Measurements from ENCODE around the gene GLIPR2.

GLIPR2 gene

GRCh38 chr9:36143245-36143641 is 6.7 kb downstream of the GLIPR2 start:
- no peak for DNase-seq (ENCODE audit: low read depth)
- no peak overlapping the region for H3K4me3 ChIP-seq (ENCODE audit: low read depth, low read length)
- no peak for TF ChIP-seq CTCF (conservative IDR thresholded peaks at IDR 0.05; ENCODE audit: low read depth, low read length)

- TF ChIP-seq CTCF (conservative IDR thresholded peaks at IDR 0.05; ENCODE audit: low read depth, low read length), result no peak
- no peak for DNase-seq (ENCODE audit: low read depth)
- H3K4me3 ChIP-seq (ENCODE audit: low read depth, low read length), result no peak overlapping the region
Measured at GRCh38 chr9:36144309-36145232, 8.0 kb downstream of the GLIPR2 start.

- H3K4me3 ChIP-seq (ENCODE audit: low read depth, low read length), result no peak overlapping the region
- no peak for TF ChIP-seq CTCF (conservative IDR thresholded peaks at IDR 0.05; ENCODE audit: low read depth, low read length)
- no peak for DNase-seq (ENCODE audit: low read depth)
Measured at GRCh38 chr9:36145970-36146369, 9.4 kb downstream of the GLIPR2 start.

- no peak for TF ChIP-seq CTCF (conservative IDR thresholded peaks at IDR 0.05; ENCODE audit: low read depth, low read length)
- no peak overlapping the region for H3K4me3 ChIP-seq (ENCODE audit: low read depth, low read length)
- no peak for DNase-seq (ENCODE audit: low read depth)
Measured at GRCh38 chr9:36146651-36147050, 10.1 kb downstream of the GLIPR2 start.

- no peak overlapping the region for H3K4me3 ChIP-seq (ENCODE audit: low read depth, low read length)
- no peak for DNase-seq (ENCODE audit: low read depth)
- no peak for TF ChIP-seq CTCF (conservative IDR thresholded peaks at IDR 0.05; ENCODE audit: low read depth, low read length)
Measured at GRCh38 chr9:36147441-36148175, 11.1 kb downstream of the GLIPR2 start.

- DNase-seq (ENCODE audit: low read depth), result peak; percentile 99
- no peak overlapping the region for H3K4me3 ChIP-seq (ENCODE audit: low read depth, low read length)
- TF ChIP-seq CTCF (conservative IDR thresholded peaks at IDR 0.05; ENCODE audit: low read depth, low read length), result no peak
Measured at GRCh38 chr9:36148311-36149051, 11.9 kb downstream of the GLIPR2 start.
